GM10266 (cell line): ENCODE measurements around the gene ZNF423.

Experiments used
- DNase-seq: peaks from one replicate; pipeline ENCODE4 v3.0.0; 2012; ENCODE audit errors: extremely low spot score
- TF ChIP-seq, protein P1 (sequence below): IDR thresholded peaks from 2 replicates; pipeline ENCODE4 v1.5.1; 2012; ENCODE audit warnings: mild to moderate bottlenecking, low read depth; ENCODE audit not compliant: control insufficient read depth, insufficient read depth; ENCODE audit errors: missing control alignments

ZNF423 gene

DNA sequence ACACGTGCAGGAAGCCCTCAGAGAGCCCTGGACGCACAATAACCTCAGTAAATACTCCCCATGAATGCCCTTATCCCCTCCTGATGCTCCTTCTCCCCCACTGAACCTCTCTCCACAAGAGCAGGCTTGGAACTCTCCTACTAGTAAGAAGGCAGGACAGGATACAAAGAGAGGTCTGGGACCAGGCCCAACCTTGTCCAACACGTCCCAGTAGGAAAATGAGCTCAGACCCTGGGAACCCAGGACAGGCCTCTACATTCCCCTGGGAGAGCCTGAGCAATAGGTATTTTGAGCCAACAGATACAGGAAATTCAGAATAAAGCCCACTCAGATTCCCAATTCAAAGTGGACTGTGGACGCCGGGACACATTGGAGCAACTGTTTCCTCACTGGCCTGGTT is 19.2 kb downstream of the ZNF423 start:
- TF ChIP-seq, protein P1, sequence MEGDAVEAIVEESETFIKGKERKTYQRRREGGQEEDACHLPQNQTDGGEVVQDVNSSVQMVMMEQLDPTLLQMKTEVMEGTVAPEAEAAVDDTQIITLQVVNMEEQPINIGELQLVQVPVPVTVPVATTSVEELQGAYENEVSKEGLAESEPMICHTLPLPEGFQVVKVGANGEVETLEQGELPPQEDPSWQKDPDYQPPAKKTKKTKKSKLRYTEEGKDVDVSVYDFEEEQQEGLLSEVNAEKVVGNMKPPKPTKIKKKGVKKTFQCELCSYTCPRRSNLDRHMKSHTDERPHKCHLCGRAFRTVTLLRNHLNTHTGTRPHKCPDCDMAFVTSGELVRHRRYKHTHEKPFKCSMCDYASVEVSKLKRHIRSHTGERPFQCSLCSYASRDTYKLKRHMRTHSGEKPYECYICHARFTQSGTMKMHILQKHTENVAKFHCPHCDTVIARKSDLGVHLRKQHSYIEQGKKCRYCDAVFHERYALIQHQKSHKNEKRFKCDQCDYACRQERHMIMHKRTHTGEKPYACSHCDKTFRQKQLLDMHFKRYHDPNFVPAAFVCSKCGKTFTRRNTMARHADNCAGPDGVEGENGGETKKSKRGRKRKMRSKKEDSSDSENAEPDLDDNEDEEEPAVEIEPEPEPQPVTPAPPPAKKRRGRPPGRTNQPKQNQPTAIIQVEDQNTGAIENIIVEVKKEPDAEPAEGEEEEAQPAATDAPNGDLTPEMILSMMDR, result no peak
- no peak for DNase-seq

DNA sequence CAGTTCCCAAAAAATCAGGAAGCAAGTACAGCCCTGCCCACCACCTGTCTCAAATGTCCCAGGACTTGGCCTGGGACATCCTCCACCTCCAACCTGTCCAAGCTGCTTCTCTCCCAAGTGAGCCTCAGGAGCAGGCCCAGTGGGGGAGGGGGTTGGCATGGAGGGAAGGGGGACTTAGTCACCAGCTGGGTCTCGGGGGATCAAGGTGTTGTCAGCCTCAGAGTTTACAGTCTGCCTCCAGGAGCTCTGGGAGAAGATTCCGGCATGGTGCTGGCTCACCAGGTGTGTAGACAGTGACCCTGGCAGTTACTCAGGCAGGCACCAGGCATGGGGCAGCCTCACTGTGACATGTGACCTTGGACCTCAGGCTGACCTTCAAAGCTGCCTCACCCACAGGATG is 19.7 kb downstream of the ZNF423 start:
- no peak for DNase-seq

DNA sequence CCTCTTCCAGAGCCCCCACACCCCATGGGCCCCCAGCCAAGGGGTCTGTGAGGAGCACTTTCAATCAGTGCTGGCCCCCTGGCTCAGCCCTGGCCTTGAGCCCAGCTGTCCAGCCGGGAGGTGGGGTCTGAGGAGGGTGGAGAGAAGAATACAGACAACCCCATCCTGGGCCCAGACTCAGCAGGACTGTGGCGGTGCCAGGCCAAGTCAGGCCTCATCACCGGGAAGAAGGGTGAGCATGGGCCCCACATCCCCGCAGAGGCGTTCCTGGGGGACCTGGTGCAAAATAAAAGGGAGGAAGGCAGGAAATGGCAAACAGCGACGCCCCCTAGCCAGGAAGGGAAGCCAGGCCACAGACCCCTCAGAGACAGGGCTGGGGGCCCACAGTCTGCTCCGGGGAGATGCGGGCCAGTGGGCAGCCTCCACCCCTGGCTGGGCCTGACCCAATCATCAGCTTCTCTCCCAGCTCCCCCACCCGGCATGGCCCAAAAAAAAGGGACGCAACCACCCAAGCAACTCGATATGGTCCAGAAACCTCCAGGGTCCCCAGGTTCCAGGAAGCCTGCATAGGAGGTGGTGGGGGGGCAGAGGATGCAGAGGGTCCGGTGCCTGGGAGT is 20.6 kb downstream of the ZNF423 start:
- TF ChIP-seq, protein P1, result no peak
- DNase-seq, result no peak

More for the DNA sequence above, 19.7 kb downstream of the ZNF423 start:
- TF ChIP-seq, protein P1, result no peak

DNA sequence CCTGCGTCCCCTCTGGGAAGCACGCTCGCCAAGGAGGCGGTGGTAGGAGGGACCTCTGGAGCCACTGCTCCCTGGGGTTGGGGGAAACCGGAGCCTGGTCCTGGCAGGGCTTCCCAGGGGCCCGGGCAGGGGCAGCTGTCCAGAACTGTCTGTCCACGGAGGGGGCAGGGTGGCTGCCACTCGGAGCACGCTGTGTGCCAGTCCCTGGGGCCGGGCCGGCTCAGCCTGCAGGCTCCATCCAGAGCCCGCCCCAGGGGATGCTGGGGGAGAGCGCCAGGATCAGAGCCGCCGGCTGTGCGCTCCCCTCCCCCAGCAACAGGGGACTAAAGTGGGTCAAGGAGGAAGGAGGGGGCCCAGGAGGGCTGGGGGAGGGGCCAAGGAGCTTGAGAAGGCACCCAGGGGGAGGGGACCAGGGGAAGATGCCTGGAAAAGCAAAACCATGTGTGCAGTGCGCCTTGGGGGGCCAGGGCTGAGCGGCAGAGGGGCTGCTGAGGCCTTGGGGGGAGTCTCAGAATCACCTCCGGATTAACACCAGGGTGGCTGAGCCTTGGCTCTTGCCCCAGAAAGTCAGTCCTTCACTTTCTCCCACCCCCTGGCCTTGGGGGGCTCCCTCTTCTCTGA is 21.3 kb downstream of the ZNF423 start:
- no peak for DNase-seq
- TF ChIP-seq, protein P1, result no peak

DNA sequence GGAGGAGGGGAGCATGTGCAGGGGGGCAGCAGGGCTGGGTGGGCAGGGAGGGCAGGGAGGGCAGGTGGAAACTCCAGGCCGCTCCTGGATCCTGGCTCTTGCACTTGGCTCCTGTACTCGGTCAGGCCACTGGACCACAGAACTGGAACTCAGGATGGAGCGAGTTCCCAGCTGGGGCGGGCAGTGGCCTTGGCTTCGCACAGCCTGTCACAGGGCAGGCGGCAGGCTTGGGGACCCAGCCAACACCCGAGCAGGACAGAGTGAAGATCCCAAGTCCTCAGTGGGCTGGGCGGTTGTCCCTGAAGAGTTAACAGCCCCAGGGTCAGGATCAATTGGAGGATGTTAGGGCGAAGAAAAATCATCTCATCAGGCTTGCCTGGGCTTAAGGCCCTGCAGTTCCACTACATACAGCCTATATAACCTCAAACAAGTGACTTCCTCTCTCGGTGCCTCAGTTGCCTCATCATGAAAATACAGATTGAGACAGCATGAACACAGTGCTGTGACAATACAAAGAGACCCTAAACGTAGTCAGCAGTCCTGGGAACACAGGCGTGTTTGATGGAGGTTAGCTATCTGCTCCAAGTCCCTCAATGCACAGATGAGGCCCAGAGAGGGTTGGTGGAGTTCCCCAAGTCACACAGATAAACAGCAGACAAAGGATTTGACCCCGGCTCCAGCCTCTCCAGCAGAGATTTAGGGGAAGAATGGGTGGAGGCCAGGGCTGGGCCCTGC is 21.9 kb downstream of the ZNF423 start:
- DNase-seq, result no peak
- TF ChIP-seq, protein P1, result no peak

DNA sequence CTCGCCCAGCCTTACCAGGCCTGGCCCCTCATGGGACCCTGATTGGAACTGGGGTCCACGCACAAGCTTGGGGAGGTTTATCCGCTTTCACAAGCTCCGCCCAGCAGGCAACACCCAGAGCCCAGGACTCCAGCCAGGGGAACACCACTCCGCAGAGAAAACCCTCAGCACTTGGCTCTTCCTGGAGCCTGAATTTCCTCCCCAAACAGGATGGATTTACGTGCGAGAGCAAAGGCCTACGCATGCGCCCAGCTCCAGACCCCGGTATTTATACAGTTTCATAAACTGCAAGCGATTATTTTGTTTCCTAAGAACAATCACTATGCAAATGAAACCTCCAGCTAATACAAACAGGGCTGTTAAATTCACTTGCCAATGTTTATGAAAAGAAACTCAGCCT is 22.8 kb downstream of the ZNF423 start:
- TF ChIP-seq, protein P1, result no peak
- DNase-seq, result no peak

DNA sequence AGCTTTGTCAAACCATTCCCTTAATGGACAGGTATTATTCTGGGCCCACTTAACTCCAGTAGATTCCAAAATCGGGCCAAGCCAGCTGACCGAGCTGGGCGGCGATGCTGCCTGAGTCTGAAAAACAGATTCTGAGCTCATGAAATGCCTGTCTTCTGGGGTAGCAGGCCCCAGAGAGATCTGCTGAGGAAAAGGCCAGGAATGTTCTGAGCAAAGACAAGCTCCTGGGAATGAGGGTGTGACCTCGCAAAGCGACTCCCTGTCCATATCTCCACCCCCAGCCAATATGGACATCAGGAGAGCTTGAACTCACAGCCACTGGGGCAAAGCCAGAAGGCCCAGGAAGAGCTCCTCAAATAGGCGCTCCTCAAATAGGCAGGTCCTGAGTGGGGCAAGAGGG is 23.7 kb downstream of the ZNF423 start:
- no peak for DNase-seq
- TF ChIP-seq, protein P1, result no peak
